NCI-H82 (cell line): Measurements from ENCODE around the gene SHKBP1.
"Not testable (repeated sequence)": the region's sequence is repeated elsewhere in the genome, so short reads cannot be mapped to it uniquely, and the experiment has no call there.

Experiments
- DNase-seq: peaks from one replicate; lab custom pipeline; 2025; lab: John Stamatoyannopoulos, UW

SHKBP1 gene

GRCh38 chr19:40585241-40585981 is 8.7 kb downstream of the SHKBP1 start:
- no peak for DNase-seq

GRCh38 chr19:40585982-40586422 is 9.3 kb downstream of the SHKBP1 start:
- DNase-seq = no peak

GRCh38 chr19:40586611-40587010 is 9.9 kb downstream of the SHKBP1 start:
- DNase-seq = no peak

- DNase-seq = no peak
These were observed 11.6 kb downstream of the SHKBP1 start for GRCh38 chr19:40588110-40588854.

GRCh38 chr19:40588926-40589569 is 12.4 kb downstream of the SHKBP1 start:
- DNase-seq = peak; percentile 34

- peak; percentile 32 for DNase-seq
These were observed 13.1 kb downstream of the SHKBP1 start for GRCh38 chr19:40589591-40590429.

- no peak for DNase-seq
These were observed 14.0 kb downstream of the SHKBP1 start for GRCh38 chr19:40590464-40591265.

GRCh38 chr19:40591724-40592123 is 15.1 kb downstream of the SHKBP1 start:
- not testable (repeated sequence) for DNase-seq

- DNase-seq = peak; percentile 84
These were observed 15.5 kb downstream of the SHKBP1 start for GRCh38 chr19:40592170-40592569.

GRCh38 chr19:40594255-40594654 is 17.6 kb downstream of the SHKBP1 start:
- peak; percentile 26 for DNase-seq

- DNase-seq = peak; percentile 36
These were observed 18.0 kb downstream of the SHKBP1 start for GRCh38 chr19:40594657-40595091.

GRCh38 chr19:40596608-40597328 is 20.1 kb downstream of the SHKBP1 start:
- DNase-seq = peak; percentile 78

- no peak for DNase-seq
These were observed 20.7 kb downstream of the SHKBP1 start for GRCh38 chr19:40597329-40597838.

GRCh38 chr19:40598121-40598917 is 21.6 kb downstream of the SHKBP1 start:
- peak; percentile 96 for DNase-seq

- no peak for DNase-seq
These were observed 22.2 kb downstream of the SHKBP1 start for GRCh38 chr19:40598918-40599307.

- DNase-seq = peak; percentile 60
These were observed 22.7 kb downstream of the SHKBP1 start for GRCh38 chr19:40599331-40599901.

GRCh38 chr19:40599902-40600569 is 23.4 kb downstream of the SHKBP1 start:
- DNase-seq = no peak

GRCh38 chr19:40600570-40601133 is 24.0 kb downstream of the SHKBP1 start:
- no peak for DNase-seq
